Neuron (in vitro differentiated cells): ENCODE measurements around the gene MESP2.

Experiments used
- H2AFZ ChIP-seq: one replicate; pipeline ENCODE4 v1.6.1; 2013; ENCODE audit warnings: low read depth, mild to moderate bottlenecking, inconsistent platforms, low read length, moderate library complexity
- H3K27me3 ChIP-seq: one replicate; pipeline ENCODE4 v1.6.1; 2013; ENCODE audit warnings: low read length; ENCODE audit not compliant: insufficient read depth
- H3K36me3 ChIP-seq: one replicate; pipeline ENCODE4 v1.6.1; 2013; ENCODE audit warnings: low read length; ENCODE audit not compliant: insufficient read depth
- H3K4me1 ChIP-seq: one replicate; pipeline ENCODE4 v1.6.1; 2013; ENCODE audit warnings: low read length; ENCODE audit not compliant: insufficient read depth
- H3K4me3 ChIP-seq: 2 replicates; pipeline ENCODE4 v1.5.1; 2013; ENCODE audit warnings: mild to moderate bottlenecking, low read length, moderate library complexity
- H3K9me3 ChIP-seq: one replicate; pipeline ENCODE4 v1.6.1; 2013; ENCODE audit warnings: low read length

MESP2 gene, protein sequence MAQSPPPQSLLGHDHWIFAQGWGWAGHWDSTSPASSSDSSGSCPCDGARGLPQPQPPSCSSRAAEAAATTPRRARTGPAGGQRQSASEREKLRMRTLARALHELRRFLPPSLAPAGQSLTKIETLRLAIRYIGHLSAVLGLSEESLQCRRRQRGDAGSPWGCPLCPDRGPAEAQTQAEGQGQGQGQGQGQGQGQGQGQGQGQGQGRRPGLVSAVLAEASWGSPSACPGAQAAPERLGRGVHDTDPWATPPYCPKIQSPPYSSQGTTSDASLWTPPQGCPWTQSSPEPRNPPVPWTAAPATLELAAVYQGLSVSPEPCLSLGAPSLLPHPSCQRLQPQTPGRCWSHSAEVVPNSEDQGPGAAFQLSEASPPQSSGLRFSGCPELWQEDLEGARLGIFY

GRCh38 chr15:89776274-89777072, at the start of gene MESP2:
Gene MESP2, plus strand, starts transcription at chr15:89776332. Its CDS starts 26 bp downstream, at chr15:89776358.
- Histone ChIP-seq H3K9me3 (no peaks in the 10 kb centered on the region), H3K27me3 (peaks cover 7% of the 10 kb centered on the region), H3K4me1 (no peaks in the 10 kb centered on the region), H2AFZ (peak within 1 kb of the TSS; percentile 52), H3K4me3 (peak within 1 kb of the TSS; percentile 19), H3K36me3 (no peaks in the 10 kb centered on the region)

DNA sequence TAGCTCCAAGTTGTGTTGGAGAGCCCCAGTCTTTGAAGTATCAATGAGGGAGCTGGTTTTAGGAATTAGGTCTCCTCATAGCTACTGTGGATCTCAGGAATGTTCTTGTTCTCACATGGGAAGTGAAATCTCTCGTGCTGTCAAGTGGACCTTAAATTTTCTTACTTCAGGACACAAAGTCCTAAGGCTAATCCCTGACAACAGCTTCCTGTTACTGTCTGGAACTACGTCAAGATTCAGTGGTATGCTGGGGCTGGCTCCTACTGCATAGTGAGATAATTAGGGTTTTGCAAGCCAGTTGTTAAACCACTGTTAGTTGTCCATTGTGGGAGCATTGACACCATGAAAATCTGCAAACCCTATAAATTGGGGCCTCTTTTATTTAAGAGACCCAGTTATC, 47.9 kb upstream of the MESP2 start:
- H3K4me1 ChIP-seq: no peaks in the 10 kb centered on the region
- H3K36me3 ChIP-seq: no peaks in the 10 kb centered on the region
- peaks cover 18% of the 10 kb centered on the region for H3K27me3 ChIP-seq
- H2AFZ ChIP-seq: no peak overlapping the region
- no peak overlapping the region for H3K4me3 ChIP-seq
- no peaks in the 10 kb centered on the region for H3K9me3 ChIP-seq

DNA sequence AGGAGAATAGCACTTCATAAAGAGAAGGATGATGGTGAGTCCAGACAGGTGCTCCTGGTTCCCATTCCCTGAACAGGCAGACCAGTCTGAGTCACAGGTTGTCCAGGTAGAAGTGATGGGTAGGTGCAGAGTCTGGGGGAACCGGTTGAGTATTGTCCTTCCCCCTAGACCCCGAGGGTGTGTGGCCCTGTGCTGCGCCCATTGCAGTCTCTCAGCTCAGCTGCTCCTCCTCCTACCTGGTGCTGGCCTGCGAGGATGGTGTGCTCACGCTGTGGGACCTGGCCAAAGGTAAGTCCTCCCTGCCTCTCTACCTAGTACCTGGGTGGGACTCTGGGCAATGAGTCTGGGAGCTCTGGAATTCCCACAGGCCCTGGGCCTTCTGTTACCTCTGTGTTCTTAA, 44.9 kb upstream of the MESP2 start:
- Histone ChIP-seq H3K4me3 (no peak overlapping the region), H3K36me3 (no peaks in the 10 kb centered on the region), H3K9me3 (no peaks in the 10 kb centered on the region), H3K4me1 (no peaks in the 10 kb centered on the region), H3K27me3 (peaks cover 23% of the 10 kb centered on the region), H2AFZ (no peak overlapping the region)

- Histone ChIP-seq H2AFZ (no peak overlapping the region), H3K9me3 (no peaks in the 10 kb centered on the region), H3K4me1 (no peaks in the 10 kb centered on the region)
These were observed 43.5 kb upstream of the MESP2 start for GRCh38 chr15:89732451-89733172.

DNA sequence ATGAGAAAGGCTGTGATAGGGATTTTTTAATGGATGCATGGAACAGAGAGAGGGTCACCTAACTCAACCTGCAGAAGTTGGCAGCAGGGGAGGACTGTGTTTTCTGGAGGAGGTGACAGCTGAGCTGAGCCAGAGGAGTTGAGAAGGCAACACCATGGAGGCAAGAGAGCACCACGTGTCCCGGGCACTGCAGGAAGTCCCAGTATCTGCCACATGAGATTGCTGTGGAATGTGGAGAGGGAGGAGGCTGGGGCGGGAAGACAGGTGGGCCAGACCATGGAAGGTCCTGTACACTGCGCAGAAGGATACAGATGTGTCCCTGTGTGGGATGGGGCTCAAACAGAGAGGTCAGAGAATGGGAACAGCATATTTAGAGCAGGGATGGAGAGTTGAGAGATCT, 40.4 kb upstream of the MESP2 start:
- peaks cover 6% of the 10 kb centered on the region for H3K27me3 ChIP-seq
- H3K36me3 ChIP-seq: no peaks in the 10 kb centered on the region
- H3K9me3 ChIP-seq: no peaks in the 10 kb centered on the region
- H3K4me1 ChIP-seq: no peaks in the 10 kb centered on the region
- no peak overlapping the region for H3K4me3 ChIP-seq
- no peak overlapping the region for H2AFZ ChIP-seq

More at GRCh38 chr15:89732451-89733172, 43.5 kb upstream of the MESP2 start:
- peaks cover 21% of the 10 kb centered on the region for H3K27me3 ChIP-seq
- H3K4me3 ChIP-seq: no peak overlapping the region
- no peaks in the 10 kb centered on the region for H3K36me3 ChIP-seq

- H2AFZ ChIP-seq: no peak overlapping the region
- no peaks in the 10 kb centered on the region for H3K4me1 ChIP-seq
- peaks cover 22% of the 10 kb centered on the region for H3K27me3 ChIP-seq
- H3K36me3 ChIP-seq: no peaks in the 10 kb centered on the region
- no peak overlapping the region for H3K4me3 ChIP-seq
- no peaks in the 10 kb centered on the region for H3K9me3 ChIP-seq
These were observed 36.0 kb upstream of the MESP2 start for GRCh38 chr15:89740137-89740536.

DNA sequence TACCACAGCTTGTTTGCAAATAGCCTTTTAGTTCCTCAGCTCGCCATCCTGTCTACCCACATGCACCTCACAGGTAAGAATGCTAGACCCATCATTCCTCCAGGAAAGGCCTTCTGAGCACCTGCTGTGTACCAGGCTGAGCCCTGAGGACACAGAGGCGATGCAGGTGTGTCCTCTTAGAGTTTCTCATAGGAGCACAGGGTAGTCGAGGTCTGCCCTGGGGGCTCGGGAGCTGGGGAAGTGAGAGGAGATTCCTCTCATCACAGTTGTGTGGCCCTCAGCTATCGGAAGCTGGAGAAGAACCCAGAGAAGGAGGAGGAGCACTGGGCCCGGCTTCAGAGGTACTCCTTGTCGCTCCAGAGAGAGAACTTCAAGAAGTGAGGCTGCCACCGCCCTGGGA, 33.1 kb upstream of the MESP2 start:
- Histone ChIP-seq H3K9me3 (no peaks in the 10 kb centered on the region), H3K4me3 (no peak overlapping the region), H3K36me3 (no peaks in the 10 kb centered on the region), H3K4me1 (no peaks in the 10 kb centered on the region), H2AFZ (no peak overlapping the region), H3K27me3 (peaks cover 43% of the 10 kb centered on the region)

DNA sequence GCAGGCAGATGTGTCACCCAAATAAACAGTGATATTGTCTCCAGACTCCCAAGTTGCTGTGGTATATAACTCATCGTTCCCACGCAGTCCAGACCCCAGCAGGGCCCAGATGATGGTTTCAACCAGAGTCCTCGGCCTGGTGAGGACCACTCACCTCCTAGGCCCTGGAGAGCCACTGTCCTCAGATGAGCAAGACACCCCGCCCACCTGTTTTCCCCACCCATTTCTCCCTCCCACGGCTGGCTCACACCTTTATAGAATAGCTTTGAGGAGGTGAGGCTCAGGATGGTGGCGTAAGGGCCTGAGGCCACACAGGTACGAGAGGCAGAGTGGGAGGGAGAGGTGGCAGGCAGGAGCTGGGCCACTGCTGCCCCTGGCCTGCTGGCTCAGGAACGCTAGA, 32.5 kb upstream of the MESP2 start:
- Histone ChIP-seq H3K4me3 (no peak overlapping the region), H3K36me3 (no peaks in the 10 kb centered on the region), H3K27me3 (peaks cover 48% of the 10 kb centered on the region)

GRCh38 chr15:89745131-89745530, 31.0 kb upstream of the MESP2 start:
- H3K27me3 ChIP-seq: peaks cover 64% of the 10 kb centered on the region
- no peaks in the 10 kb centered on the region for H3K9me3 ChIP-seq
- no peak overlapping the region for H2AFZ ChIP-seq
- H3K4me1 ChIP-seq: no peaks in the 10 kb centered on the region
- no peak overlapping the region for H3K4me3 ChIP-seq
- no peaks in the 10 kb centered on the region for H3K36me3 ChIP-seq

More for the DNA sequence above, 32.5 kb upstream of the MESP2 start:
- H3K4me1 ChIP-seq: no peaks in the 10 kb centered on the region
- no peak overlapping the region for H2AFZ ChIP-seq
- H3K9me3 ChIP-seq: no peaks in the 10 kb centered on the region

DNA sequence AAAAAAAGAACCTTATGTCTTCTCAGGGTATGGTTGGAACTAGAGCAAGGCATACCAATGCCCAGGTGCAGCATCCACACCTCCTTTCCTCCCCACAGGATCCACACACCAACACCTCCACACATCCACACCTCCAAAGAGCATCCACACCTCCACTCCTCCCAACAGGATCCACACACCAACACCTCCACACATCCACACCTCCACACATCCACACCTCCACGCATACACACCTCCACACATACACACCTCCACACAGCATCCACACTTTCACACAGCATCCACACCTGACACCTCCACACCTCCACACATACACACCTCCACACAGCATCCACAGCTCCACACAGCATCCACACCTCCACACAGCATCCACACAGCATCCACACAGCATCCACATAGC, 30.4 kb upstream of the MESP2 start:
- H3K27me3 ChIP-seq: peaks cover 66% of the 10 kb centered on the region
- no peaks in the 10 kb centered on the region for H3K36me3 ChIP-seq

GRCh38 chr15:89746386-89746780, 29.7 kb upstream of the MESP2 start:
- H3K27me3 ChIP-seq: peaks cover 68% of the 10 kb centered on the region
- H3K4me1 ChIP-seq: no peaks in the 10 kb centered on the region
- no peak overlapping the region for H3K4me3 ChIP-seq
- no peaks in the 10 kb centered on the region for H3K9me3 ChIP-seq
- no peaks in the 10 kb centered on the region for H3K36me3 ChIP-seq
- H2AFZ ChIP-seq: no peak overlapping the region

More for the DNA sequence above, 30.4 kb upstream of the MESP2 start:
- Histone ChIP-seq H3K9me3 (no peaks in the 10 kb centered on the region), H3K4me3 (no peak overlapping the region), H3K4me1 (no peaks in the 10 kb centered on the region), H2AFZ (no peak overlapping the region)

- no peaks in the 10 kb centered on the region for H3K9me3 ChIP-seq
- H3K36me3 ChIP-seq: no peaks in the 10 kb centered on the region
- H3K4me1 ChIP-seq: no peaks in the 10 kb centered on the region
- H3K27me3 ChIP-seq: peaks cover 73% of the 10 kb centered on the region
- H3K4me3 ChIP-seq: no peak overlapping the region
- H2AFZ ChIP-seq: no peak overlapping the region
These were observed 28.1 kb upstream of the MESP2 start for GRCh38 chr15:89747708-89748682.
